H1 (cell line): ENCODE results near the gene UPK3BL2. TPM values are rescaled to one million over a fixed set of nuclear protein-coding genes. Genes with fewer than 3 reads are reported as not detected.

Source experiments
- polyA plus RNA-seq, 7 experiments: library from polyadenylated mRNA; depleted of rRNA in 3 of 7; stranded (reverse) in 5 of 7; unstranded in 2 of 7; fragments of >200 nt in 5 of 7; fragments of 200-250 nt in 2 of 7; gene quantifications; 1 replicate in 5 of 7; 2 replicates in 1 of 7; 4 replicates in 1 of 7; pipeline versions ENCODE4 v1.2.1 to v1.2.3, GENCODE V29; 2011 to 2013; ENCODE audit warnings: missing spikeins in 2 of 7, mixed read lengths in 2 of 7
- total RNA-seq: library from RNA; stranded (reverse); fragmentation: NEBNext Ultra II Directional; extraction: Animal tissue kit (Norgen Biotek cat#: 25700); gene quantifications from 2 replicates; pipeline ENCODE4 v1.2.1, GENCODE V29; 2021

The UPK3BL2 gene
- total and polyA plus RNA-seq, 2 of the 8 experiments (the other 6 are each of a cell fraction or from before 2014, with no cell fraction given), result 12.4 to 22.6 TPM

Other genes with a start within 250 kb of the UPK3BL2 start
- gene SPDYE6, start 187.3 kb downstream of the UPK3BL2 start, total RNA-seq, result not detected in 2 replicates
- gene SPDYE6, start 187.3 kb downstream of the UPK3BL2 start, polyA plus RNA-seq (2011; rRNA removed), result not detected in 2 replicates
- 22.0 and 25.0 TPM in 2 replicates for gene PRKRIP1, start 147.3 kb downstream of the UPK3BL2 start, total RNA-seq
- gene PRKRIP1, start 147.3 kb downstream of the UPK3BL2 start, polyA plus RNA-seq (2011; rRNA removed), result 11.1 and 16.8 TPM in 2 replicates
- 20.7 and 22.9 TPM in 2 replicates for gene ORAI2, start 110.1 kb downstream of the UPK3BL2 start, total RNA-seq
- 35.2 and 49.8 TPM in 2 replicates for gene ORAI2, start 110.1 kb downstream of the UPK3BL2 start, polyA plus RNA-seq (2011; rRNA removed)
- gene ALKBH4, start 78.8 kb downstream of the UPK3BL2 start, total RNA-seq, result 16.6 and 17.7 TPM in 2 replicates
- 10.2 and 14.2 TPM in 2 replicates for gene ALKBH4, start 78.8 kb downstream of the UPK3BL2 start, polyA plus RNA-seq (2011; rRNA removed)
- gene LRWD1, start 78.7 kb downstream of the UPK3BL2 start, total RNA-seq, result 26.8 and 28.5 TPM in 2 replicates
- 23.4 and 33.7 TPM in 2 replicates for gene LRWD1, start 78.7 kb downstream of the UPK3BL2 start, polyA plus RNA-seq (2011; rRNA removed)
- 54.1 TPM in 2 replicates for gene POLR2J, start 64.8 kb downstream of the UPK3BL2 start, total RNA-seq
- 109 and 113 TPM in 2 replicates for gene POLR2J, start 64.8 kb downstream of the UPK3BL2 start, polyA plus RNA-seq (2011; rRNA removed)
- 2.6 and 3.4 TPM in 2 replicates for gene RASA4B, start 25.9 kb downstream of the UPK3BL2 start, total RNA-seq
- gene RASA4B, start 25.9 kb downstream of the UPK3BL2 start, polyA plus RNA-seq (2011; rRNA removed), result 6.7 and 8.3 TPM in 2 replicates
- gene SPDYE2, start 7.5 kb upstream of the UPK3BL2 start, total RNA-seq, result not detected in 2 replicates
- not detected in 2 replicates for gene SPDYE2, start 7.5 kb upstream of the UPK3BL2 start, polyA plus RNA-seq (2011; rRNA removed)
- gene POLR2J3, start 28.9 kb upstream of the UPK3BL2 start, total RNA-seq, result 19.3 and 24.6 TPM in 2 replicates
- gene POLR2J3, start 28.9 kb upstream of the UPK3BL2 start, polyA plus RNA-seq (2011; rRNA removed), result 15.8 and 18.7 TPM in 2 replicates
- 19.6 and 25.1 TPM in 2 replicates for gene RASA4, start 73.1 kb upstream of the UPK3BL2 start, total RNA-seq
- gene RASA4, start 73.1 kb upstream of the UPK3BL2 start, polyA plus RNA-seq (2011; rRNA removed), result 23.4 and 37.0 TPM in 2 replicates
- 5.9 and 6.4 TPM in 2 replicates for gene UPK3BL1, start 99.1 kb upstream of the UPK3BL2 start, total RNA-seq
- 16.1 and 31.7 TPM in 2 replicates for gene UPK3BL1, start 99.1 kb upstream of the UPK3BL2 start, polyA plus RNA-seq (2011; rRNA removed)
- gene SPDYE2B, start 106.6 kb upstream of the UPK3BL2 start, total RNA-seq, result not detected in 2 replicates
- gene SPDYE2B, start 106.6 kb upstream of the UPK3BL2 start, polyA plus RNA-seq (2011; rRNA removed), result not detected in 2 replicates
- 7.7 and 7.9 TPM in 2 replicates for gene POLR2J2, start 128.0 kb upstream of the UPK3BL2 start, total RNA-seq
- gene POLR2J2, start 128.0 kb upstream of the UPK3BL2 start, polyA plus RNA-seq (2011; rRNA removed), result 1.8 and 2.1 TPM in 2 replicates
- gene FAM185A, start 205.3 kb upstream of the UPK3BL2 start, total RNA-seq, result 6.6 TPM in 2 replicates
- 5.2 and 7.4 TPM in 2 replicates for gene FAM185A, start 205.3 kb upstream of the UPK3BL2 start, polyA plus RNA-seq (2011; rRNA removed)